NB4 (cell line): ENCODE measurements around the gene LDLRAD4.

Experiments used
- DNase-seq: peaks from one replicate; pipeline ENCODE4 v3.0.0; 2010; ENCODE audit warnings: low read depth
- H3K4me3 ChIP-seq: one replicate; pipeline ENCODE4 v1.5.1; 2011; ENCODE audit warnings: mild to moderate bottlenecking, low read depth, low read length, moderate library complexity
- MYC ChIP-seq: IDR thresholded peaks from 2 replicates; pipeline ENCODE4 v1.6.1; 2011; ENCODE audit warnings: low read depth, low read length
- POLR2A ChIP-seq: IDR thresholded peaks from 2 replicates; pipeline ENCODE4 v1.6.1; 2011; ENCODE audit warnings: mild to moderate bottlenecking; ENCODE audit not compliant: insufficient read length; ENCODE audit errors: extremely low read depth
- TF ChIP-seq, protein P1 (sequence below): IDR thresholded peaks from one replicate; pipeline ENCODE4 v1.5.1; 2012; ENCODE audit warnings: low read depth, low read length
- TF ChIP-seq, protein P2 (sequence below): IDR thresholded peaks from 2 replicates; pipeline ENCODE4 v1.6.1; 2011; ENCODE audit warnings: low read depth, low read length

Gene LDLRAD4

GRCh38 chr18:13521418-13521817 is 302.9 kb downstream of the LDLRAD4 start:
- TF ChIP-seq, protein P1, sequence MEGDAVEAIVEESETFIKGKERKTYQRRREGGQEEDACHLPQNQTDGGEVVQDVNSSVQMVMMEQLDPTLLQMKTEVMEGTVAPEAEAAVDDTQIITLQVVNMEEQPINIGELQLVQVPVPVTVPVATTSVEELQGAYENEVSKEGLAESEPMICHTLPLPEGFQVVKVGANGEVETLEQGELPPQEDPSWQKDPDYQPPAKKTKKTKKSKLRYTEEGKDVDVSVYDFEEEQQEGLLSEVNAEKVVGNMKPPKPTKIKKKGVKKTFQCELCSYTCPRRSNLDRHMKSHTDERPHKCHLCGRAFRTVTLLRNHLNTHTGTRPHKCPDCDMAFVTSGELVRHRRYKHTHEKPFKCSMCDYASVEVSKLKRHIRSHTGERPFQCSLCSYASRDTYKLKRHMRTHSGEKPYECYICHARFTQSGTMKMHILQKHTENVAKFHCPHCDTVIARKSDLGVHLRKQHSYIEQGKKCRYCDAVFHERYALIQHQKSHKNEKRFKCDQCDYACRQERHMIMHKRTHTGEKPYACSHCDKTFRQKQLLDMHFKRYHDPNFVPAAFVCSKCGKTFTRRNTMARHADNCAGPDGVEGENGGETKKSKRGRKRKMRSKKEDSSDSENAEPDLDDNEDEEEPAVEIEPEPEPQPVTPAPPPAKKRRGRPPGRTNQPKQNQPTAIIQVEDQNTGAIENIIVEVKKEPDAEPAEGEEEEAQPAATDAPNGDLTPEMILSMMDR = no peak
- TF ChIP-seq, protein P2, sequence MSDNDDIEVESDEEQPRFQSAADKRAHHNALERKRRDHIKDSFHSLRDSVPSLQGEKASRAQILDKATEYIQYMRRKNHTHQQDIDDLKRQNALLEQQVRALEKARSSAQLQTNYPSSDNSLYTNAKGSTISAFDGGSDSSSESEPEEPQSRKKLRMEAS = no peak
- TF ChIP-seq POLR2A (no peak), MYC (no peak)
- DNase-seq = no peak
- H3K4me3 ChIP-seq = no peak overlapping the region

DNA sequence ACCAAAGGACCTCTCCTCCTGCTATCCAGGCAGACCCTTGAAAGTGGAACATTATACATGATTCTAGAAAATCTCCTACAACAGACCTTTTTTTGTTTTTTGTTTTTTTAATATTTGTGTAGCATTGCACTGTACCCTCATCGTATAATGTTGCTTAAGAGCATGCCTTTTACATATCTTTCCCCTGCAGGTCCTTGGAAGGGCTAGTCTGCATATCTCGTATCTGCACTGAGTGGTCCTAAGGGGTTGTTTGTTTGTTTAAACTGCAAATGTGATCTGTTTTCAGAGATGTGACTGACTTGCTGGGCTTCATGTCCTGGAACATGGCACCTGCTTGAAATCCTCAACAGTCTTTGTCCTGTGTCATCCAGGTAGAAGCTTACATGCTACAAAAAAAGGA is 303.7 kb downstream of the LDLRAD4 start:
- TF ChIP-seq POLR2A (no peak), MYC (no peak)
- TF ChIP-seq, protein P2 = no peak
- TF ChIP-seq, protein P1 = no peak
- H3K4me3 ChIP-seq = no peak overlapping the region
- DNase-seq = no peak

DNA sequence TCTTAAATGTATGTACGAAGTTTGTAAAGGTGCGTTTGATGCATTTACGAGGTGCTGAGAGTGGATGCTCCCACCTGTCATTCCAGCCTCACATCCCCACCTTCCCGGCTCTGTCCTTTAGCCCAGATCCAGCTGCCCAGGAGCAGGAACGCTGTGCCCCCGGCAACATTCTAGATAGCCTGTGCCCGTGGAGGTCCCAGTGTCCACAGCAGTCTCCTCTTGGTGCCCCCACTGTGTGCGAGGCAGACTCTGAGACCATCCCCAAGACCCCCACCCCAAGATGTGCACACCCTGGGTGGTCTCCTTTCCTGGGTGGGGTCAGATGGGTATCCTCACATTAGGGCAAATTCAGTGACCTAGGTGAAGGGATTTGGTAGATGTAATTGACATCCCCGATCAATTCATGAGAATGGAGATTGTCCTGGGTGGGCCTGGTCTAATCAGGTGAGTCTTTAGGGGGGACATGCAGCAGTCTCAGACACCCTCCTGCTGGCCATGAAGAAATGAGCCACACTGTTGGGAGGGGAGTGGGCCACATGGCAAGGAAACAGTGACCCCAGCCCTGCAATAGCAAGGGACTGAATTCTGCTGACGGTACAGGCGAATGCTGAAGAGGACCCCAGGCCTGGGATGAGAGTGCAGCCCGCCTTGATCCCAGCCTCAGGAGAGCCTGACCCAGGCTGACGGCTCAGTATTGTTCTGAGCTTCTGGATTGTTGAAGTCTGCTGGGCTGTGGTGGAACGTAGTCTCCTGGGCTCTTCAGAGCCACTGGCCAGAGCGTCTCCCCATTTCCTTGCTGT is 304.5 kb downstream of the LDLRAD4 start:
- DNase-seq = no peak
- no peak overlapping the region for H3K4me3 ChIP-seq
- TF ChIP-seq MYC (no peak), POLR2A (no peak)
- TF ChIP-seq, protein P2 = no peak
- TF ChIP-seq, protein P1 = no peak

GRCh38 chr18:13524054-13524453 is 305.5 kb downstream of the LDLRAD4 start:
- no peak overlapping the region for H3K4me3 ChIP-seq
- DNase-seq = no peak
- TF ChIP-seq, protein P2 = no peak
- TF ChIP-seq MYC (no peak), POLR2A (no peak)
- TF ChIP-seq, protein P1 = no peak

DNA sequence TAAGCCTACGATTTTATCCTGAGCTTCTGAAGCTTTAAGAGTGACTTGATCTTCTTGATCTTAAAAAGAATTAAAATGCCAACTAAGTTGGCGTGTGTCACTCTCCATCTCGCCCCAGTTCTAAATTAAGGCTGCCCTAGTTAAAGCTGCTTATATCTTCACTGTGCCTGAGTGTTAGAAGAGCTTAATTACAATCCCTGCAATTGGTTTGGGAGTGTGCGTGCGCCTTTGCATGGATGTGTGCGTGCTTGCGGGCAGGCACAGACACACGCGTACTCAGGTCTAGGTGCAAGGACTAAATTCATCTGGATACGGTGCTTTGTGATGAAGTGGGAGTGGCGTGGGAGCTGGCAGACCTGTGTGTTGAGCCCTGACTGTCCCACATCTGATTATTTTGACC is 306.3 kb downstream of the LDLRAD4 start:
- TF ChIP-seq, protein P1 = no peak
- TF ChIP-seq, protein P2 = no peak
- TF ChIP-seq MYC (no peak), POLR2A (no peak)
- DNase-seq = no peak
- no peak overlapping the region for H3K4me3 ChIP-seq
